Measurements from ENCODE around the gene CTIF.

Gene CTIF

GRCh38 chr18:48576457-48576771 lies 37.6 kb downstream of the CTIF start:
- Histone ChIP-seq H3K9me3 (no peaks in the 10 kb centered on the region), H3K4me3 (ENCODE audit: low read depth in 1 of 2, low read length in 1 of 2) (no peak overlapping the region), H3K4me1 (ENCODE audit: control insufficient read depth in 1 of 2, insufficient read depth in 1 of 2, low read depth in 1 of 2, low read length in 1 of 2) (no peaks in the 10 kb centered on the region), H3K27me3 (no peaks in the 10 kb centered on the region), H3K36me3 (no peaks in the 10 kb centered on the region), H3K27ac (no peak overlapping the region)
- TF ChIP-seq CTCF (IDR thresholded peaks at IDR 0.05) = no peak

GRCh38 chr18:48577478-48578190 lies 38.8 kb downstream of the CTIF start:
- Histone ChIP-seq H3K27me3 (no peaks in the 10 kb centered on the region), H3K36me3 (no peaks in the 10 kb centered on the region), H3K27ac (no peak overlapping the region), H3K4me3 (ENCODE audit: low read depth in 1 of 2, low read length in 1 of 2) (no peak overlapping the region), H3K4me1 (ENCODE audit: control insufficient read depth in 1 of 2, insufficient read depth in 1 of 2, low read depth in 1 of 2, low read length in 1 of 2) (no peaks in the 10 kb centered on the region), H3K9me3 (no peaks in the 10 kb centered on the region)
- no peak for TF ChIP-seq CTCF (IDR thresholded peaks at IDR 0.05)

- Histone ChIP-seq H3K9me3 (no peaks in the 10 kb centered on the region), H3K4me1 (ENCODE audit: control insufficient read depth in 1 of 2, insufficient read depth in 1 of 2, low read depth in 1 of 2, low read length in 1 of 2) (no peaks in the 10 kb centered on the region), H3K36me3 (no peaks in the 10 kb centered on the region), H3K27ac (no peak overlapping the region), H3K4me3 (ENCODE audit: low read depth in 1 of 2, low read length in 1 of 2) (no peak overlapping the region), H3K27me3 (no peaks in the 10 kb centered on the region)
- no peak for TF ChIP-seq CTCF (IDR thresholded peaks at IDR 0.05)
Measured at GRCh38 chr18:48578289-48578688, 39.5 kb downstream of the CTIF start.

- H3K4me1 ChIP-seq (ENCODE audit: control insufficient read depth in 1 of 2, insufficient read depth in 1 of 2, low read depth in 1 of 2, low read length in 1 of 2) = no peaks in the 10 kb centered on the region
- no peaks in the 10 kb centered on the region for H3K36me3 ChIP-seq
- no peaks in the 10 kb centered on the region for H3K9me3 ChIP-seq
- no peak for TF ChIP-seq CTCF (IDR thresholded peaks at IDR 0.05)
- H3K4me3 ChIP-seq (ENCODE audit: low read depth in 1 of 2, low read length in 1 of 2) = no peak overlapping the region
- no peak overlapping the region for H3K27ac ChIP-seq
- H3K27me3 ChIP-seq = no peaks in the 10 kb centered on the region
Measured at GRCh38 chr18:48580066-48580465, 41.2 kb downstream of the CTIF start.

- Histone ChIP-seq H3K36me3 (no peaks in the 10 kb centered on the region), H3K27ac (no peak overlapping the region), H3K27me3 (no peaks in the 10 kb centered on the region), H3K4me3 (ENCODE audit: low read depth in 1 of 2, low read length in 1 of 2) (no peak overlapping the region), H3K4me1 (ENCODE audit: control insufficient read depth in 1 of 2, insufficient read depth in 1 of 2, low read depth in 1 of 2, low read length in 1 of 2) (no peaks in the 10 kb centered on the region), H3K9me3 (no peaks in the 10 kb centered on the region)
- no peak for TF ChIP-seq CTCF (IDR thresholded peaks at IDR 0.05)
Measured at GRCh38 chr18:48580782-48581181, 42.0 kb downstream of the CTIF start.

GRCh38 chr18:48581206-48581605 lies 42.4 kb downstream of the CTIF start:
- Histone ChIP-seq H3K9me3 (no peaks in the 10 kb centered on the region), H3K36me3 (no peaks in the 10 kb centered on the region), H3K27ac (no peak overlapping the region), H3K27me3 (no peaks in the 10 kb centered on the region), H3K4me3 (ENCODE audit: low read depth in 1 of 2, low read length in 1 of 2) (no peak overlapping the region), H3K4me1 (ENCODE audit: control insufficient read depth in 1 of 2, insufficient read depth in 1 of 2, low read depth in 1 of 2, low read length in 1 of 2) (no peaks in the 10 kb centered on the region)
- no peak for TF ChIP-seq CTCF (IDR thresholded peaks at IDR 0.05)
